Kasumi-1 (cell line): Measurements from ENCODE around the gene SLC26A3.

Source experiments
- DNase-seq, 2 experiments: peaks; one replicate each; lab custom pipeline; 2025; lab: John Stamatoyannopoulos, UW

Gene SLC26A3

GRCh38 chr7:107816011-107816566, 13.1 kb upstream of the SLC26A3 start:
- no peak for DNase-seq

GRCh38 chr7:107815254-107815882, 12.3 kb upstream of the SLC26A3 start:
- DNase-seq: no peak

DNA sequence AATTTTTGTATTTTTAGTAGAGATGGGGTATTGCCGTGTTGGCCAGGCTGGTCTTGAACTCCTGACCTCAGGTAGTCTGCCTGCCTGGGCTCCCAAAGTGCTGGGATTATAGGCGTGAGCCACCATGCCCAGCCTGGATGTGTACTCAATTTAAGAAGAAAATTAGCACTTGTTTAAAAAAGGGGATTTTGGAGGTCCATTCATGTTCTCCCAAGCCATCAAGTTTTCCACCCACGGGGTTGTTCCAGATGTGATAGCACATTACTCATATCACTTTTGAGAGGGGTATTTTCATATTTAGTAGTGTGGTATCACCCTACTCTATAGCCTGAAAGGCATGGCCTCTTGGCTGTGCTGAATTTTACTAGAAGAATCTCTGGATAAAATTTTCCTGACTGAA, 10.5 kb upstream of the SLC26A3 start:
- no peak for DNase-seq

DNA sequence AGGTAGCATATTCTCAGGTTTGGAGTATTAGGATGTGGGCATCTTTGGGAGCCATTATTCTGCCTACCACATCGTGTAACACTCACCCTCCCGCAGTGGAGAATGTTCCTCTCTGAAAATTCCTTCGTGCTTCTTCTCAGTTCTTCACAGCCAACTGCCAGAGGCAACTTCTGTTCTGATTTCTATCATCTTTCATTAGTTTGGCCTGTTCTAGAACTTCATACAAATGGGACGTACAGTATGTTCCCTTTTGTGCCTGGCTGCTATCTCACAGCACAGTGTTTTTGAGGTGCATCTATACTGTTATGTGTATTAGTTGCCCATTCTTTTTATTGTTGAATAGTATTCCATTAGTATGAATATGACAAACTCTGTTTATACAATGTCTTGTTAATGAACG, 8.9 kb upstream of the SLC26A3 start:
- DNase-seq: no peak

- DNase-seq: no peak
These were observed 7.6 kb upstream of the SLC26A3 start for GRCh38 chr7:107810626-107811025.

DNA sequence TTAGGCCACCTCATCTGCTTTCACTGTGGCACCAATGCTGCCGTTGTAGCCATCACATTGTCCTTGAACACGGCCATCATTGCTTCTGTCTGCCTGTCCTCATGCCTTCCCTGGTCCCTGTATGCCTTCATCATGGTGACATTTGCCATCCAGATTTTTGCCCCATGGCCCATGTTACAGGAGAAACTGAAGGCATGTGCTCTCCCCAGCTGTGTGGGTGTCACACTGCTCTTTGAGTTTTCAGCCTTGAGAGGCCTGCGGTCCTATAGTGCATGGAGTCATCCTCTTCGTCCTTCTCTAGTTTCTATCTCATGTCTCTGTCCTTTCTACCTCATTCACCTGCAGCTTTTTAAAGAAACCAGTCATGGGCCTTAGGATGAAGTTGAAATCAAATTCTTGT, 6.2 kb upstream of the SLC26A3 start:
- no peak for DNase-seq

- no peak for DNase-seq
These were observed 3.3 kb downstream of the SLC26A3 start for GRCh38 chr7:107799647-107800264.

- DNase-seq: no peak
These were observed 10.7 kb downstream of the SLC26A3 start for GRCh38 chr7:107792364-107792763.

DNA sequence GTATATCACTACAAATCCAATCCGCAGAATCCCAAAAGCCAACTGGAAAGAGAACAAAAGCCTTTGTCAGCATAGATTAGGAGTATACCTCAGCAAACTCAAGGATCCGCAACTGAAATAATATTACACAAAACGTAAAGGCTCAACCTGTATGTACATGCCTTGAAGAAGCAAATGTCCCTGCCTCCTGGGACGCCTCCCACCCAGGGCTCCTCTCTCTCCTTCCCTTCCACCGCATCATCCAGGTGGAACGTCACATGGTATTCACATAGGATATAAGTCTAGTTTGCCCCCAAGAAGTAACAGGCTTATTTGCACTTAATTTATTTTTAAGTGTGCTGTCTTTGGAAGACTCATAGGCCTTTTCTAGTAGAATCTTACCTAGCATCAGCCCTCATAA, 13.4 kb downstream of the SLC26A3 start:
- DNase-seq: no peak

GRCh38 chr7:107788662-107789061, 14.4 kb downstream of the SLC26A3 start:
- DNase-seq: no peak

DNA sequence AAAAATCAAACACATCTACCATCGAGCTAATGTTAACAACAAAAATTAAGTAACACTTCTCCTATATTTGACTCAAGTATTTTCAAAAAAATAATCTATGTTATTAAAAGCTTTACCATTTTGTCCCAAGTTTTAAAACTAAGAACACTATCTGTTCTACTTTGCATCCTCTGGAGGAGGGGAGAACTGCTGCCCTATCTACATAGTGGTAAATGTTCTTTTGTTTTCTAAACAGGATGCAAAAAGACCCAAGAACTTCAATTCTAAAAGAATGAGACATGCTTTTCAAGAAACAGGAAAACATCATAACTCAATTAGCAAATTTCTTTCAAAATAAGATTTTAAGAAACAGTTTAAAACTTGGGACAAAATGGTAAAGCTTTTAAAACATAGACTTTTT, 14.8 kb downstream of the SLC26A3 start:
- no peak for DNase-seq

GRCh38 chr7:107785926-107786325, 17.1 kb downstream of the SLC26A3 start:
- DNase-seq: no peak

DNA sequence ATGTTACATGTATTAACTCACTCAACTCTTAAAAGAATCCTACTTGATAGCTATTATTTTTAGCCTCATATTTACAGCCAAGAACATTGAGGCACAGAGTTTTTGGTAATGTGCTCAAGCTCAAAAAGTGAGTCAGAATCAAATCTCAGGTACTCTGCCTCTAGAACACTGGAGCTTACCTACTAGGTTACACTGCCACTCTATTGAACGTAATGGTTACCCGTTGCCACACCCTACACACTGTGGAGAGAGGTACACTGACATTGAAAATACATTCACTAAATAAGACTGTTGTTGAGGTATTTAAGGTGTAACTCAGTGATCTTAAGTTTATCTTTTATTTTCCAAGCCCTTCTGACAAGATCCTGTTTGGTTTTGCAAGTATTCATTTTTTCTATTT, 17.9 kb downstream of the SLC26A3 start:
- no peak for DNase-seq

- no peak for DNase-seq
These were observed 19.4 kb downstream of the SLC26A3 start for GRCh38 chr7:107783648-107784047.

- no peak for DNase-seq
These were observed 20.6 kb downstream of the SLC26A3 start for GRCh38 chr7:107782374-107782773.

DNA sequence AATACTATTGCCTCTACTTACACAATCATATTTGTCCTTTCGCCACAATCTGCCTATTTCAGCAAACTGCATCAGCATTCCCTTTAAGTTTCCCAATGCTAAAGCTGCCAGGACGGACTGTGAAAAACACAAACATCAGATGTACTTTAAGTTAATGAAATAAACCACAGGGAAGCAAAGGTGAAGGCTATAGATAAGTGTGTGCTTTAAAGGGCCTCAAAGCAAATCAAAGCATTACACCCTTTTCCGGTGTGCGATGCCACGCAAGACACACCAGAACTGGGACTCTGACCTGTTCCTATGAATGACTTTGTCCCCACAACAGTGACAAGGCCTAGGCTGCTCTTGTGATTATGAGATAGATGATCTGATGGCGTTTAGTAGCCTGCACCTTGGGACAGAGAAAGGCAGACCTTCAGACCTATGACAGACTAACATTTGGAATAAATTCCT, 23.4 kb downstream of the SLC26A3 start:
- no peak for DNase-seq

GRCh38 chr7:107778283-107778682, 24.7 kb downstream of the SLC26A3 start:
- DNase-seq: no peak

DNA sequence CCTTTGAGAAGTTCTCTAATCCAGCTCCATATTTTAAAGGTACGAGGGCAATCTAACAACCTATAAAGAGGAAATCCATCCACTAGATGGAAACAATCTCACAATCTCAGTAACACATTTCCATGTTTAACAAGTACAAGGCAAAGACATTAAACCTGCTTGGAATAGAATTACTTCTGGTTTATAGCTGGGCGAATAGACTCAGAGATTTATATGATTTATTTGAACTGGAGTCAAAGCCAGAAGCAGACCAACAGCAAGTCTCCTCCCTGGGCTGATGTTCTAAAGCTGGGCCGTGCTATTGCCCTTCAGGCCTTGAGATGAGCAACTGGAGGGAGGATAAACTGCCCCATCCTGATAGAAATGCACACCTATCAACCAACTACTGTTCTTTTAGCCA, 25.3 kb downstream of the SLC26A3 start:
- DNase-seq: no peak

- DNase-seq: no peak
These were observed 30.0 kb downstream of the SLC26A3 start for GRCh38 chr7:107773027-107773426.

DNA sequence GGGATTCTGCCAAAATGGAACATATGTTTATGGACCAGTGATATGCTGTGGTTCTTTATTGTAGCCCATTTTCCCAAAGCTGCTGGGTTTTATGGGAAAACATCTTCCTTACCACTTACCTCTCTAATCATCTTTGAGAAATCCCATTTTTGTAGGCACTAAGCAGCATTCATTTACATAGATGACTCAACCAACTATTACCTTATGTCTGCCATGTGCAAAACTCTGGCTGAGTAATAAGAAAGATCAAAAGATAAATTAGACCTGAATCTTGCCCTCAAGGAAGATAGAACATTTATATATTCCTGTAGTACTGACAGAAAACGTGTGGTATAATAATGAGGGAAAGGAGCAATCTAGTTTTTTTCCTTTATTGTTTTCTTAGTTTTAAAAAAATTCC, 34.8 kb downstream of the SLC26A3 start:
- DNase-seq: no peak

- no peak for DNase-seq
These were observed 35.6 kb downstream of the SLC26A3 start for GRCh38 chr7:107767391-107767790.

DNA sequence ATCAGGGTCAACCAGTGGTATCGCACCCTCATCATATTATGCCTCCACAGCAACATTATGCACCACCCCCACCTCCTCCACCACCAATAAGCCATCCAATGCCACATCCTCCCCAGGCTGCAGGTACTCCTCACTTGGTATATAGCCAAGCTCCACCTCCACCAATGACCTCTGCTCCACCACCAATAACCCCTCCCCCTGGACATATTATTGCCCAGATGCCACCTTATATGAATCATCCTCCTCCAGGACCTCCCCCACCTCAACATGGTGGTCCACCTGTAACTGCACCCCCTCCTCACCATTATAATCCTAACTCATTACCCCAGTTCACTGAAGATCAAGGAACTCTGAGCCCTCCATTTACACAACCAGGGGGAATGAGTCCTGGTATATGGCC, 44.4 kb downstream of the SLC26A3 start:
- no peak for DNase-seq

DNA sequence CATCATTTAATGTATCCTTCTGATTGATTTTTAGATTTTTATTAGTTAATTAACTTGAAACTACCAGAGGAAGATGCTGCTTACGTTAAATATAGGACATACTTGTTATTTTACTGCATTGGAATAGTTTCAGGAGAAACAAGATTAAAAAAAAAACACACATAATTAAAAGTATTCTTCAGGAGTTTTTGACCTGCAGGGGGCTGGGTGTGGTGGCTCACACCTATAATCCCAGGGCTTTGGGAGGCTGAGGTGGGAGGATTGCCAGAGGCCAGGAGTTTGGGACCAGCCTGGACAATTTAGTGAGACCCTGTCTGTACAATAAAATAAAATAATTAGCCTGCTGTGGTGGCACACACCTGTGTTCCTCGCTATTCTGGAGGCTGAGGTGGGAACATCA, 48.4 kb downstream of the SLC26A3 start:
- DNase-seq: no peak

DNA sequence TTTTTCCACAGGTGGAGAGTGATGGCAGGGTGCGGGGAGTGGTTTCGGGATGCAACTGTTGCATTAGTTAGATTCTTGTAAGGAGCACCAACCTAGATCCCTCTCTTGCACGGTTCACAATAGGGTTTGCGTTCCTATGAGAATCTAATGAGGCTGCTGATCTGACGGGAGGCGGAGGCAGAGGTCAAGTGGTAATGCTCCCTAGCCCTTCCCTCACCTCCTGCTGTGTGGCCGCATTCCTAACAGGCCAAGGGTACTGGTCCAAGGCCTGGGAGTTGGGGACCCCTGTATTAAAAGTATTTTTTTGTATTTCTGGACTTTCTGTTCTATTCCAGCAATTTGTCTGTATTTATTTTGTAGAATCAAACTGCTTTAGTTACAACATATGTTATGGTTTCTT, 51.9 kb downstream of the SLC26A3 start:
- DNase-seq: no peak
